GM18868 (cell line): ENCODE data around the gene PRIMA1.
"Not testable (repeated sequence)": the region's sequence is repeated elsewhere in the genome, so short reads cannot be mapped to it uniquely, and the experiment has no call there.

Source experiments
- ATAC-seq: cut with Tn5 transposase; IDR thresholded peaks from one replicate; pipeline ENCODE4 v1.9.1; 2021; ENCODE audit warnings: mild to moderate bottlenecking, moderate library complexity; ENCODE audit not compliant: unreplicated experiment

PRIMA1 gene, protein sequence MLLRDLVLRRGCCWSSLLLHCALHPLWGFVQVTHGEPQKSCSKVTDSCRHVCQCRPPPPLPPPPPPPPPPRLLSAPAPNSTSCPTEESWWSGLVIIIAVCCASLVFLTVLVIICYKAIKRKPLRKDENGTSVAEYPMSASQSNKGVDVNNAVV

DNA sequence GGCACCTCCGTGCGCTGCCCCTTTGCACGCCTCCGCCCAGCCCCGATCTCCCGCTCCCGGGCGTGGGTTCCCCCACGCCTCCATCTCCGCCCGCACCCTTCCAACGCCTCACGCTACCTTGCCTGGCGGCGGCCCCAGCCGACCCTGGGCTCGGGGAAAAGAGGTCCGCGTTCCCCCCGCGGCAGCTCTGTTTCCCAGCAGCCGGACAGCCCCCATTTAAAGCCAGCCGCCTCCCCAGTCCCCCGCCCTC lies at the start of gene PRIMA1:
TSS of gene PRIMA1 (minus strand) at position 193 of the 250 bp plus-strand sequence. CDS start 767 bp downstream, outside the sequence.
- ATAC-seq, result no peak

DNA sequence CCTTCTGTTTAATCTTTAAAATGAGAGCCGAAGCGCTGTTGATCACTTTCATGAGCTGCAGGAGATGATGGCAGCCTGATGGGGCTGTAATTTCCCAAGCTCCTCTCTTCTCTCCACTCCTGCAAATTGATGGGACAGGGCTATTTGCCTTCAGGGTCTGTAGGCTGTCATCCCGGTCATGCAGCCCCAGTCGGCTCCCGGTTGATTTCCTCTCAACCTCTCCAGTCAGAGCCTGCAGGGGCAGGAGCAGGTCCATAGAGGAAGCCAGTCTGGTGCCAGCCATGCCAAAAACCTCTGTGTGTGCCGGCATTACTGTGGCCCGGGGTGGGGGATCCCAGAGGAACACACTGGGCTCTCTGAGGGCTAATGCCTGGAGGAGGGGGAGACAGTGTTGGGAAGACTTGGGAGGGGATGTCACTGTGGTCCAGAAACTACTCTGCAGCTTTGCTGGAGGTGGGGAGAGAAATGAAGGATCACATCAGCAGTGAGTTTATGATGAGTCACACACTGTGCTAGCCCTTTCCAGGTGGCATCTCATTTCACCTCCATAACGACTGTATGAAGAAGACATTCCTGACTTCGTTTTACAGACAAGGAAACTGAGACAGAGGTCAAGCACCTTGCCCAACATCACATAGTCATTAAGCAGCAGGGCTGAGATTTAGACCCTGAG lies 46.5 kb upstream of the PRIMA1 start:
- no peak for ATAC-seq

DNA sequence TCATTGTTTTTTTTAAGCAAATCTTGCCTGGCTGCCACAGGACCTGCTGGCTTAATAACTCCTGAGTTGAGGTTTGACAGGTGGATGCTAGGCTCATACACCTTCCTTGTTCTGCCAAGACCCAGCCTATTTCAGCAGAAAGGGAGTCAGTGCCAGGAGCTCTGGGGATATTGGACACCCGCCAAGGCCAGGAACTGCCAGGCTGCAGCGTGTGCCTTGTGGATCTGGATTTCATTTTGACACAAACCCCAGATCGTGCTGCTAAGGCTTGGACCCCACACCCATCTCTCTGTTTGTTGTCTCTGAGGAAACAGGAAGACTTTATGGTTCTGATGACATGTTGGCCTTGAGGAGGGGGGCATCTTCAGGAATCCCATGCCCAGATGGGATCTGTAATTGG lies 44.4 kb upstream of the PRIMA1 start:
- no peak for ATAC-seq

DNA sequence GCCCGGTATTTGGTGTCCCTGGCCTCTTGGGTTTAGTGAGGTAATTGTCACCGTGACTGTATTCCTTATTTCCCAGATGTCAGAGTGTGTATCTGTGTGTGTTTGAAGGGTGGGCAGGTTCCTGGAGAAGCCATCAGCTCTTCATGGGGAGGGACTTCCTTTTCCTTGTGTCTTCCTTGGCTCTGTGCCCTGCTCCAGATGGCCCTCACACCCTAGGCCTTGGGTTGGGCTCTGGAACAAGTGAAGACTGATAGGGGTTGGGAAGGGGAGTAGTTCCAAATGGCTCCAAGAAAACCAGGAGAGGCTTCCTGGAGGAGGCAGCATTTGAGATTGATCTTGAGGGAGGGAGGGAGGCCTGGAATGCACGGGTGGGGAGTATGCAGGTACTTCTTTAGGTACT lies 43.8 kb upstream of the PRIMA1 start:
- ATAC-seq, result no peak

DNA sequence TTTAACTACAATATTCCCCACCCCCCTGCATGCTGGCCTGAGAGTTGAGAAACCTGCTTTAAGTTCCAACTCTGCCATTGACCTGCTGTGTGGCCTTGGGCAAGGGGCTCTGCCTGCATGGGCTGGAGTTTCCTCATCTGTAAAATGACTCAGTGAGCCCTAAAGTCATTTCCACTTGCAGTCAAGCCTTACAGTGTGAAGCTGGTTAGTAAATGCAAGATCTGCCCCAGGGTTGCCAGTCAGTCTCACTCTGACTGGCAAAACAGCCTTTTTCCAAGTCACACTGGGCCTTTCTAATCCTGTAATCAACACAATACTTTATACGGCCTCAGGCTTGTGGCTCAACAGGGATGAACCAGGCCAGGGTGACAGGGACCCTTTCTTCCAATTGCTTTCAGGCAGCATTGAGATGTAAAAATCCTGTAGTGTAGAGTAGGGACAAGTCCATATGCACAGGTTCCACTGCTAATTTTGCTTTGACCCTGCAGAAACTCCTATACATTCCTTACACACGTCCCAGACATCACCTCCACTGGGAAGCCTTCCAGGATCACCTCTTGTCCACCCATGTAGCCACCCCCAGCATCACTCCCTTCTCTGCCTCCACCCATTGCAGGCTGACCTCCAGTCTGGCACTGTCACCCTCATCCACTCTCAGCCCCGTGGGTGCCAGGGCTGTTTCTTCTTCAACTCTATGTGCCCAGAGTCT lies 42.6 kb upstream of the PRIMA1 start:
- no peak for ATAC-seq

DNA sequence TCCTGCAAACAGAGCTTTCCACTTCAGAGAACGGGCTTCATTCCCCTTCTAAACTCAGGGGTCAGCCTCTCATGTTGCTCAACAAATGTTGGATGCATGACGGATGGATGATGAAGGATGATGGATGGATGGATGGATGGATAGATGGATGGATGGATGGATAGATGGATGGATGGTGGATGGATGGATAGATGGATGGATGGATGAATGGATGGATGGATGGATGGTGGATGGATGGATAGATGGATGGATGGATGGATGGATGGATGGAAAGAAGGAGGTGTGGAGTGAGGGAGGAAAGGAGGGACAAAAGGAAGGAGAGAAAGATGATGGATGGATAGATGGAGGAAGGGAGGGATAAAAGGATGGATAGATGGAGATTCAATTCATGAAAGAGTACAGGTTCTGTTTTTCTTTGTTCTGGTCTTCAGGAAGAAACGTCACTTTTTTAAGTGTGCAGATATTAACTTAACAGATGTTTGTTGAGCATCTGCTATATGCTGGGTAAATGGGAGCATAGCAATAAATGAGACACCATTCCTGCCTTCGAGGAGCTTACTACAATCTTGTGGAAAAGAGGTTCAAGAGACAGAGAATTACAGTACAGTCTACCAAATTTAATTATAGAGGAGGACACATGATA lies 41.7 kb upstream of the PRIMA1 start:
- no peak for ATAC-seq

DNA sequence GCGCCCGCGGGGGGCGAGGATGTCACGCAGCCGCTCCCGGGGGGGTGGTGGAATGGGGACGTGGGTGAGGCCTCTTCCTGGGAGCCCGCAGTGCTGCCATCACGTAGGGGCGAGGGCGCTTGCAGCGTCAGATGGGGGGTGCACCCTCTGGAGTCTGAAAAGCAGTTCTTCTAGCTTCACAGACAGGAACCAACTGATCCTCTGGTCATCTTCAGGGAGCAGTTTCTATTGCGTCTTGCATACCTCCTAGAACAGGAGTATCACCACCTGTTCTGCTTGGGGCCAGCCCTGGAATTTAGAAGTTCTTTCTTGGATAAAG lies 36.9 kb upstream of the PRIMA1 start:
- no peak for ATAC-seq

DNA sequence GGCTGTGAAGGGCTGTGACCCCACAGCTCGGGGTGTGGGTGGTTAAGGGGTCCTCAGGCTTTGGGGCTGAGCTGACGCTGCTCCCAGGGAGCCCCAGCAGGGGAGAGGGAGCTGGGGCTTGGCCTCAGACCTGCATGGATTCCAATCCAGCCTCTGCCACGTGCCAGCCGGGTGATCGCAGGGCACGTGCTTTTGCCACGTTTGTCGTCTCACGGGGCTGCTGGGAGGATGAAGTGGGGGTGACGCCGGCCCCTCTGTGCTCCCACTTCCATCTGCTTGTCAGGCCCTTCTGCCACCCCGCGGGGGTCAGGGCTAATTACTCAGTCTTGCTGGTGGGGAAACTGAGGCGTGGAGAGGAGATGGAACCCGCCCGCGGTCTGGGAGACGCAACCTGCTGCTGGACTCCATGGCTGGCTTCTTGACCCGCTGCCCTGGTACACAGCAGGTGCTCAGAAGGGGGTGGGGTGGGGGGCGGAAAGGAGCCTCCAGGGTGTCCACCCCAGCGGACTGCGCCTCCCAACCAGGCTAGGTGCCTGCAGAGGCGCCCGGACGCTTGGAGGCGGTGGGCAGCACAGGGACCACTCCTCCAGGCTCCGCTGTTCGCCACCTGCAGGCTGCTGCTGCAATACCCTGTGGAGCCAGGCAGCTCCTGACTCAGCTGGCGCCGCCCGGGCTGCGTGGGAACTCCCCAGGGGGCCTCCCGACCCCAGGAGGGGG lies 36.4 kb upstream of the PRIMA1 start:
- no peak for ATAC-seq

DNA sequence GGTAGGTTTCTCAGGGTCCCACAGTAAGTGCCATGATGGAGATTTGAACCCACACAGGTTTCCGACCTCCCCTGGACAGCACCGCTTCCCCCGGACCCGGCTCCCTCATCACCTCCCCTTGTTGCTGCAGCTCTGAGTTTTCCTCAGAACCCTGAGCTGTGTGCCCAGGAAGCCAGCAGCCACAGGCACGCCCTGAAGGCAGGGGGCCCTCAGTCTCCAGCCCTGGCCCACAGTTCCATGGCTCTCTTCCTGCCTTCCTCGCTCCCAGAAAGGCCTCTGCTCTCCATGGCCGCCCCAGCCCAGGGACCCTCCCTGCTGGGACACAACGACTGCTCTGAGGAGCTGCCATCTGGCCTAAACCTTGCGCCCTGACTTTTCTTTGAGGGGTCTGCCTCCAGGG lies 35.8 kb upstream of the PRIMA1 start:
- no peak for ATAC-seq

DNA sequence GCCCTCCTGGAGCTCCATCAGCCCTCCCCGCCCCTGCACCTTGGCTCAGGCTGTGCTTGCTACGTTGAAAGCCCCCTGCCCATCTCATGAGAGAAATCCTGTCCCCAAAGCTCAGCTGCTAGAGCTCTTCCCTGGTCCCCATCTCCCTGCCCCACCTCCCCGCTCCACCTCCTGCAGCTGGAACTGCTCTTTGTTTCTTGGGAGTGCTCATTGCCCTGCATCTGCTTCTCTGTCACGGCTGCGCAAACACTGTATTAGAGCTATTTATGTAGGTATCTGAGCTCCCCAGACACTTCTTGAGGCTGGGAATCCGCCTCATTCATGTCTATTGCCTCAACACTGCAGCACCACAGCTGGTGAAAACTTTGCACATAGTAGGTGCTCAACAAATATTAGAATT lies 32.8 kb upstream of the PRIMA1 start:
- ATAC-seq, result no peak

DNA sequence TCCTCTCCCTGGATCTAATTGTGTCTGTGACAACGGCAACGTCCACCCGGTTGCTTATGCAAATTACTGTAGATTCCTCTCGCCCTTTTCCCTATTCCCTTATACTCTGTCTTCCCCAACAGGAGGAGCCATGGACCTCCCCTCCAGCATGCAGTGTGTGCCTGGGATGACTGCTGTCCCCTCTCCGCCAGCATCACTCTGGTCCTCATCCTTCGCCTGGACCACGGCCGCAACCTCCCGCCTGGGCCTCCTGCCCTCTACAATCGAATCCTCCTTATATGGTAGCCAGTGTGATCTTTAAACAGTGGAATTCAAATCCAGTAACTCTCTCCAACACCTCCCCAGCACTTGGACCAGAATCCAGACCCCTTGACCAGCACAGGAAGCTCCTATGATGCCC lies 30.6 kb upstream of the PRIMA1 start:
- no peak for ATAC-seq

DNA sequence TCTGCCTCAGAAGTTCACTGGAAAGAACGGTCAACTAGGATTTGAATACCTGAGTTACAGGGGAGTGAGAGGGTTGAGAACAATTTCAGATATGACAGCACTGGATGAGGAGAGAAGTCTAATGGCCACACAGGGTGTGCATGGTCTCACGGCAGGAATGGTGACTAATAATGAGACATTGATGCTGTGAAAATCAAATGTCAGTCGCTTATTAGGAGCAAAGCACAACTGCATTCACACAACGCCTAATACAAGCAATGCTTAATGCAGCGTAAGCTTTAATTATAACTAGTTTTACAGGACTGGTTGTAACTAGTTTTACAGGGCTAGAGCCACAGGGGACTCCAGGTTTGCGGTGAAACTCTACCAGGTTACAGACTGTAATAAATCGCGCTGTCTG lies 23.4 kb upstream of the PRIMA1 start:
- no peak for ATAC-seq

DNA sequence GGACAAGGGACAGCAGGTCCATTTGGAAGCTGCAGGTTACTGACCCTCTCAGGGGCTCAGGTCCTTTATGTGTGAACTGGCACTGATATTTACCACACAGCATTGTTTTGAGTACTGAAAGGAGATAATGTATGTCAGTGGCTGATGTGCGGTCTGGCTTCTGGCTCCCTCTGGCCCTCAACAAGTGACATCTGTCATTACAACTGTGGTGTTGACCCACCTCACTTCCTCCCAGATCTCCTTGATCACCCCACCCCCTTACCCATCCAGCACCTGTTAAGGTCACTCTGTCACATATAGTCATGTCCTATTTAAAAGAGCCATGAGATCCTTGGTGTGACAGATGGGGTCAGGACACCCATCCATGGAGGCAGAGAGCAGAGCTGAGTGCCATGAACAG lies 22.7 kb upstream of the PRIMA1 start:
- ATAC-seq, result no peak

DNA sequence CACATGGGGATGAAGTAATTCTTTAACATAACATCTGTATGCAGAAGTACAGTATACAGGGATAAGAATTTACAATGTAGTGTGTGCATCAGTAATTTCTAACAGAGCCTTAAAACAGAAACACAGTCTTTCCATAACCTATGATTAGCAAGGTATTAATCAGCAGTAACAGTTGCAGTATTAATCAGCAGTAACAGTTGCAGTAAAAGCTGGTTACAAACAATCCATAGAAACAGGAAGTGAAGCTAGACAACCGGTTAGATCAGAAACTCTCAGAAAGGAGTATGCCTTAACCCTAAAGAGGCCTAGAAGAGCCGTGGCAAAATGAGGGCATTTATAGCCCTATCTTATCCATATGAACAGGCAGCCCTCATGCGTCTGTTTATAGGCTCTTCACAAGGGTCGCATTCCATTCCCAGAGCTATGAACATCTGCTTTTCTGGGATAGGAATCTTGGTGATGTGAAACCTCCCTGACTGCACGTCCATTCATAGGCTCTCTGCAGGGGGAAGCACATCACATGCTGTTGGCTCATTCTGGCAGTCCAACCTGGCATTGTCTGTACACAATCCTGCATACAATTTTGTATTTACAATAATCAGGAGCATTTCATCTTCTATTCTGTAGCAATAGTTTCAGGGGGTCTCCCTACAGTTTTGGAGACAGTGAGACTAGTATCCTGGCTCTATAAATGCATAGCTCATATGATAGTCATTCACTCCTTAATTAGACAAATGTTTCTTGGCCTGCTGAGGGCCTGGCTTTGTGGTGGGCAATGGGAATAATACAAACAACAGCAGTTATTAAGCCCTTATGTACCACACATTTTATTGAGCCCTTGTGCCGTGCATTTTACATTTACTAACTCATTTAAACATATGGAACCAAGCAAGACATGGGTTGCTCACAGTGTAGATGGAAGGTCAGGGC lies 21.5 kb upstream of the PRIMA1 start:
- ATAC-seq, result not testable (repeated sequence)

DNA sequence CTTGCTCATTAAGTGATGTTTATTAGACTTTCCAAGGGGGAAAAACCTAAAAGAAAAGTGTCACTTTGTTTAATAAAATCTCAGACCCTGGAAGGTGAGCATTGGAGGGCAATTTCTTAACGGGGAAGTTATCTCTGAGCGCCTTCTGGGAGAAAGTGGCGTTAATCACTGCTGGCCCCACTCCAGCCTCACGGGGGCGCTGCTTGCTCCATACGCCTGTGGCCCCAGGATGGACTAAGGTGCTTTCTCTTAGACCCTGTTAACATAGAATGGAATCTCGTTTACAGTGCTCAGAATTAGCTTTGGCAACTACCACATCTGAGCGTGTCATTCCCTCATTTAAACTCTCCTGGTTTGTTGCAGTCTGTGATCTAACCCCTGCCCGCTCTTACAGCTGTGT lies 16.4 kb upstream of the PRIMA1 start:
- ATAC-seq, result no peak

DNA sequence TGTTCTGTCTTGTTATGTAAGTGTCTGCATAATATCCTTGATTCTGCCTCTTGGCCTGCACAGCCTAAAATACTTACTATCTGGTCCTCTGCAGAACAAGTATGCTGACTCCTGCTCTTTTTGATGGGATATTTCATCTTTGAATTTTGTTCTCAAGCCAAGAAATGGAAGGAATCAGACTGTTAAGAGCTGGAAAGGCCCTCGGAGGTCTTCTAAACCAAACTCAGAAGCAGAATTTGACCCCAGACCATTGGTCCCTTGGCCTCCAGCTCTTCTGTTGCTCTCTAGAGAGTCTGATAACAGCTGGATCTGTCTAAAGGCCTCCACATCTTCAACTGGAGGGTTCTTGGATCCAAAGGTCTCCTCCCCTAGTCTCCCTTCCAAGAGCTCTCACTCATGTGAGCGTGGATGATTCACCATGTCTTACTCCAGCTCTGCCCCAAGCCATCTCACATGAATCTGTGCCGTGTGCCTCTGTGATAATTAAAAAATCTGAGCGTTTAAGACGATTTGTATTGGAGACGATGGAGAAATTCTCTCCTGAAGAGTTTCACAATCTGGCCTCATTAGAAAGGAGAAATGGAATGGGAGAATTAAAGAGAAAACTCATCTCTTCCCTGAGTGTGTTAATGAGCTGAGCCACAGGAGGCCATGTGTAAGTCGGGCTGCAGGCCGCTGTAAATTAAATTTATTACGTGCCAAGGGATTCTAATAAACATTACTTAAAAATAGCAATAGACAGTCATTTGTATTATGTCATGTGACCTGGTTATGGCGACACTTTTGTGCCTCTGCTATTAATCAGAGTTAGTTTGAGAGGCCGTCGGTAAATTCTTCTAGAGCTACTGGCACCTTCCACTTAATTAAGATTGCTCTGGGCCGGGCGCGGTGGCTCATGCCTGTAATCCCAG lies 15.4 kb upstream of the PRIMA1 start:
- no peak for ATAC-seq

DNA sequence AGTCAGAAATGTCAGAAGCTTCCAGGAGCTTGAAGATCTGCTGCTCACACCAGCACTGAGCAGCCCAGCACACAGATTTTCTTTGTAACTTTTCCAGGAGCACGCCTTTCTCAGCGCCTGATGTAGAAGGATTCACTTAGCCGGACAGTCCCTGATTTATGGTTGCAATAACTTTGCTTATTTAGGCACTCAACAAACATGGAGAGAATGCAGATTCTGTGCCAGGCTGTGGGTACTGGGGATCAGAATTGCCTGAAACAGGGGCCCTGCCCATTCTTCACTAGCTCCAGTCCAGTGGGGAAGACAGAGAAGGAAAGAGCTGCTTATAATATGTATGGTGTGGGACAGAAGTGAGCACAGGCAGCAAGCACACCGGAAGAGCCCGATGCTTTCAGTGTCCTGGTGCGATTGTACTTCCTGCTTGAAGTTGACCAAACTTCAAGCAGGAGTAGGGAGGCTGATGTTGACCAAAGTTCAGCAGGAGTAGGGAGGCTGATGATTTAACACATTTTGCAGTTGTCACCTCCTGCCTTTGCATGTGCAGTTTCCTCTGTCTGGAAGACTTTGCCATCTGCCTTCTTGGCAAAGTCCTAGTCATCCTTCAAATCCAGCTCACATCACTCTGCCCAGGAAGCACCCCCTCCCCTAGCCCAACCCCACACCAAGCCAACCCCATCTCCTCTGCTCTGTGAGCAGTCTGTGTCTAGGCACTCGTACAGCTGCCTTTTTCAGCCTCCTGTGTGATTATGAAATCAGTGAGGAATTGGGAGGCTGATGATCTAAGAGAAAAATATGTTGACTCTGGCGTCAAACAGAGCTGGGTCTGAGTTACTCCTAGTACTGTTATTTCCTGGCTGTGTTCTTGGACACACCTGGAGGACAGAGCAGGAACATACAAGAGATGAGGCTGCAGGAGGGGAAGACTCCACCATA lies 12.0 kb upstream of the PRIMA1 start:
- no peak for ATAC-seq

DNA sequence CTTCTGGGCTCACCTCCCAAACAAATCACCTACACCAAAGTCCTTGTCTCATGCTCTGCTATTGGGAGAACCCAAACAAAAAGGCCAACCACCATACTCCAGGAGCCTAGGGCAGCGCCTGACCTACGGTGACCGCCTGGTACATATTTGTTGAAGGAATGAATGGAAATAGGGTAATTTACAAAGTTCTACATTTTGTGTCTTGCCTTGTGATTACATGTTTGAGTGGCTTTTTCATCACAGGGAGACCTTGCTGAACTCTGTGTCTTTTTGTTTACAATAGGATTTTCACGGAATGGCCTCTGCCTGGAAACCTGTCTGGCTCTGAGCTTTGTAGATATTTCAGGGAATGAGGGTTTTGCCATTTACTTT lies 11.3 kb upstream of the PRIMA1 start:
- ATAC-seq, result no peak

DNA sequence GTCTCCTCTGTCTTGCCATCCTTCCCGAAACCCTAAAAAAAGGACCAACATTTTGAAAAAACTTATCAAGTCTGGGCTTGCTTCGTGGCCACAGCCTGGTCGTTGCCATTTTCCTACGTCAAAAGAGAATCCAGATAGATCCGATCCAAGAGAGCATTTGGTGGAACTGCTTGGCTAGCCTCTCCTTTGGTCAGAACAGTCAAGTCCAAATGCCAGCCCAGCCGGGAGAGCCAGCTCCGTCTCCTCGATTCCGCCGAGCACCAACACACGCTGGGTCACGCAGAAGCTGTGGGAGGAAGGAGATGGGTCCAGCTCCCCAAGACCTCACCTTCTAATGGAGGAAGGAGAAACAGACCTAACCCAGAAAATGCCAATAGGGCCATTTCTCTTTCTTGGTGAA lies 9.3 kb upstream of the PRIMA1 start:
- ATAC-seq, result no peak
